ENCODE measurements around the gene LDAF1. TPM values are rescaled to one million over a fixed set of nuclear protein-coding genes. Genes with fewer than 3 reads are reported as not detected.
"Not testable (repeated sequence)": the region's sequence is repeated elsewhere in the genome, so short reads cannot be mapped to it uniquely, and the experiment has no call there.

Gene LDAF1
- total RNA-seq = 1 to 10 TPM; 1.5 to 3.1 (median 2.1) TPM
- long read RNA-seq, partial matches to known transcripts = 0 of 1 reads
- long read RNA-seq, other reads (novel, unspliced or antisense) = 0 of 1 reads

DNA sequence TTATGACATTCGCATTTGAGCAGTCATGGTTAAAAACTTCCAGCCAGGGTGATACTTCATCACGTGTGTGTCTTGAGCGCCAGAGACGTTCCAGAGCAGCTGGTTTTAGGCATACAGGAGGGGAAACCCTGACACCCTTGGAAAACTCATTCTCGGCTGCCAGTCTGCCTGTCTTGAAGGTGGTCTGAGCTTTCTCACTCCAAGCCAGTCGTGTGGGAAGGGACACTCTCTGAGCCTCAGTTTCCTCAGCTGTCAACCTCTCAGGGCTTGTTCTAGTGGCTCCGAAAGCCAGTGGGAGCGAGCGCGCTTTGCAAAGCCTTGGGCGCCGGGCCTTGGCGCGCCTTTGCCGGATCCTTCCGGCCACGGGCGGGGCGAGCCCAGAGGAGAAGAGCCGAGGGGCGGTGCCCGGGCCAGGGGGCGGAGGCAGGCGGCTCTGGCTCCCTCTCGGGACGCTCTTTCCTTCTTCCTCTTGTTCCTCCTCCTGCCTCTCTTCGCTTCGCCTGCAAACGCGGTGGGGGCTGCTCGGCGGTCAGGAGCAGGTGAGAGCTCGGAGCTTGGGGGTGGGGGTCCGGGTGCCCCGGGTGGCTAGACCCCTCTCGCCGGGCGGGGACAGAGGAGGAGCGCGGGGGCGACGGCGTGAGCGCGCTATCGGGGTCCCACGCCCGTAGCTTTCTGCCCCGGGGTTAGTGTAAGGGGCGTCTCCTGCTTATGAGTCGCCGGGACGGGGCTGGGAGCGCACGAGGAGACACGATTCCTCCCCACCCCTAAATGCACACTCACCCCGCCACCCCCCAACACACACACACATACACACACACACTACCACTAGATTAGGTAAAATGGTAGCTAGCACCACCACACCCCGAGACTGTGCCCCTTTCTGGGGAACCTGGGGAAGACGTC, at the start of gene LDAF1:
Gene LDAF1, plus strand, starts transcription at position 467 of the 903 bp plus-strand sequence. CDS start 2,509 bp downstream, outside the sequence.
- intact Hi-C loops (cut with DNase I) = loop anchor here in 1 of 2 donors (10.0 kb wide), 1 partner anchor 396 kb away; no protein-coding TSS in a partner anchor
- peak; percentile 74 to 86 (median 84) for DNase-seq

GRCh38 chr16:21115551-21115950, 42.9 kb upstream of the LDAF1 start:
- H3K4me1 ChIP-seq; H3K36me3 ChIP-seq; DNase-seq; H3K4me3 ChIP-seq; ATAC-seq; H3K9me3 ChIP-seq; intact Hi-C loops (cut with DNase I); H3K27ac ChIP-seq; H3K27me3 ChIP-seq: not testable (repeated sequence)
- WGBS (ENCODE audit: insufficient coverage, low coverage, low lambda C conversion rate, missing lambda C conversion rate) = 78% methylated on average over 4 of the region's 4 CpGs

More for the DNA sequence above, at the start of gene LDAF1:
- ATAC-seq = peak; percentile 94 to 96 (median 94)
- H3K9me3 ChIP-seq = no peaks in the 10 kb centered on the region
- no peaks in the 10 kb centered on the region for H3K27me3 ChIP-seq
- WGBS (ENCODE audit: insufficient coverage, low coverage, low lambda C conversion rate, missing lambda C conversion rate) = 6% methylated on average over 6 of the region's 59 CpGs
- H3K36me3 ChIP-seq = no peaks in the 10 kb centered on the region
- peak within 1 kb of the TSS; percentile 55 to 75 (median 65) for H3K4me3 ChIP-seq
- H3K27ac ChIP-seq = no peak within 1 kb of the TSS
- peaks cover 0 to 4% (median 0%) of the 10 kb centered on the region in 4 donors for H3K4me1 ChIP-seq
- TF ChIP-seq, protein P1, sequence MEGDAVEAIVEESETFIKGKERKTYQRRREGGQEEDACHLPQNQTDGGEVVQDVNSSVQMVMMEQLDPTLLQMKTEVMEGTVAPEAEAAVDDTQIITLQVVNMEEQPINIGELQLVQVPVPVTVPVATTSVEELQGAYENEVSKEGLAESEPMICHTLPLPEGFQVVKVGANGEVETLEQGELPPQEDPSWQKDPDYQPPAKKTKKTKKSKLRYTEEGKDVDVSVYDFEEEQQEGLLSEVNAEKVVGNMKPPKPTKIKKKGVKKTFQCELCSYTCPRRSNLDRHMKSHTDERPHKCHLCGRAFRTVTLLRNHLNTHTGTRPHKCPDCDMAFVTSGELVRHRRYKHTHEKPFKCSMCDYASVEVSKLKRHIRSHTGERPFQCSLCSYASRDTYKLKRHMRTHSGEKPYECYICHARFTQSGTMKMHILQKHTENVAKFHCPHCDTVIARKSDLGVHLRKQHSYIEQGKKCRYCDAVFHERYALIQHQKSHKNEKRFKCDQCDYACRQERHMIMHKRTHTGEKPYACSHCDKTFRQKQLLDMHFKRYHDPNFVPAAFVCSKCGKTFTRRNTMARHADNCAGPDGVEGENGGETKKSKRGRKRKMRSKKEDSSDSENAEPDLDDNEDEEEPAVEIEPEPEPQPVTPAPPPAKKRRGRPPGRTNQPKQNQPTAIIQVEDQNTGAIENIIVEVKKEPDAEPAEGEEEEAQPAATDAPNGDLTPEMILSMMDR (IDR thresholded peaks at IDR 0.05) = no peak
- TF ChIP-seq POLR2A (IDR thresholded peaks at IDR 0.05) = no peak

DNA sequence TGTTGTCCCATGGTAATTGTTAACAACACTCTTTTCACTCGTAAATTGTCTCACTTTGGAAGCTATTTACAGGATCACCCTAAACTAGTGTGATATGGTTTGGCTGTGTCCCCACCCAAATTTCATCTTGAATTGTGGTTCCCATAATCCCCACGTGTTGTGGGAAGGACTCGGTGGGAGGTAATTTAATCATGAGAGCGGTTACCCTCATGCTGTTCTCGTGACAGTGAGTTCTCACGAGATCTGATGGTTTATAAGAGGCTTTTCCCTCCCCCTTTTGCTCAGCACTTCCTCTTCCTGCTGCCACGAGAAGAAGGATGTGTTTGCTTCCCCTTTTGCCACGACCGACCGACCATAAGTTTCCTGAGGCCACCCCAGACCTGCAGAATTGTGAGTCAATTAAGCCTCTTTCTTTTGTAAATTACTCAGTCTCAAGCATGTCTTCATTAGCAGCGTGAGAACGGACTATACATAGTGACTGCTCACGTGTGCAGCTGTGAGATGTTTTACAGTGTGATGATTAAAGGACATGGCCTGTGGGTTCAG, 42.3 kb upstream of the LDAF1 start:
- TF ChIP-seq, protein P1 (IDR thresholded peaks at IDR 0.05) = no peak
- TF ChIP-seq POLR2A (IDR thresholded peaks at IDR 0.05) = no peak
- no peak for DNase-seq

GRCh38 chr16:21117567-21117966, 40.9 kb upstream of the LDAF1 start:
- WGBS (ENCODE audit: insufficient coverage, low coverage, low lambda C conversion rate, missing lambda C conversion rate) = 69% methylated on average over 3 of the region's 4 CpGs
- no peak overlapping the region for H3K4me3 ChIP-seq
- ATAC-seq (no peak), DNase-seq (no peak)
- intact Hi-C loops (cut with DNase I) = no loop called here
- no peaks in the 10 kb centered on the region for H3K4me1 ChIP-seq
- no peaks in the 10 kb centered on the region for H3K9me3 ChIP-seq
- TF ChIP-seq POLR2A (IDR thresholded peaks at IDR 0.05) = no peak
- TF ChIP-seq, protein P1 (IDR thresholded peaks at IDR 0.05) = no peak
- no peak overlapping the region for H3K27ac ChIP-seq
- H3K27me3 ChIP-seq = no peaks in the 10 kb centered on the region
- H3K36me3 ChIP-seq = no peaks in the 10 kb centered on the region

More for the DNA sequence above, 42.3 kb upstream of the LDAF1 start:
- intact Hi-C loops (cut with DNase I) = no loop called here
- Histone ChIP-seq H3K27ac (no peak overlapping the region), H3K4me1 (no peaks in the 10 kb centered on the region), H3K9me3 (no peaks in the 10 kb centered on the region), H3K4me3 (no peak overlapping the region), H3K36me3 (no peaks in the 10 kb centered on the region), H3K27me3 (no peaks in the 10 kb centered on the region)
- ATAC-seq = no peak
- WGBS (ENCODE audit: insufficient coverage, low coverage, low lambda C conversion rate, missing lambda C conversion rate) = 47% methylated on average over 13 of the region's 13 CpGs

All from right lobe of liver (tissue), 6 donors.